Measurements from ENCODE around the gene TMEM106A.

DNA sequence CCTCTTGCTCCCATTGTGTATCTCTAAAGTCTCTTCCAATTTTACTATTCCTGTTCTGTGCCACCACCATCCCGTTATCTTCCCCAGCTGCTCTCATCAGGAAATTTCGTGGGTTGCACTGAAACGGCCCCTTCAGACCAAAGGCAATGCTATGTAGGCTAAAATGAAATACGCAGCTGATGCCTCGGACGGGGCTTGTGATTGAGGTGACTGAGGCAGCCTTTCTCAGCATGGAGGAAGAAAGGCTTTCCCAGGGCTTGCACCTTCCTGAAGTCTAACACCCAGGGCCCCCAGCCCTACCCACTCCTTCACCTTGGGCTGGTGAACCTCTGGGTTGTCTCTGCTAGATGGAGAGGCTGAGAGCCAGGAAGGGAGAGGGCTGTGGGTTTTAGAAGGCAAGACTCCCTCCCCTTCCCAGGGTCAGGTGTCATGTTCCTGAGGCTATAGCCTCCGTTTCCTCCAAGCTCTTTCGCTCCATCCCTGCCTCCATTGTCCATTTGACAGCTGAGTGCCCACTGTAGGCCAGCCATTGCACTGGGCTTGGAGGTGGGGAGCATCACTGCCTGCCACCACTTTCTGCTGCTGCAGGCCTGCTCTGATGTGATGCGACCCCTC, 8.9 kb downstream of the TMEM106A start:
- TF ChIP-seq KLF16 (CRISPR knock-in tag; IDR thresholded peaks at IDR 0.05) = no peak
- TF ChIP-seq CCAR2 (optimal IDR thresholded peaks at IDR 0.05; ENCODE audit: low read depth, low read length) = no peak

All from HepG2 (cell line).